A549 (cell line): ENCODE measurements around the gene PCGF3. TPM values are rescaled to one million over a fixed set of nuclear protein-coding genes. Genes with fewer than 3 reads are reported as not detected.
"Not testable (repeated sequence)": the region's sequence is repeated elsewhere in the genome, so short reads cannot be mapped to it uniquely, and the experiment has no call there.

Experiments
- ATAC-seq, 2 experiments: fragments of 200-7000 bp in 1 of 2; fragments of >200 bp in 1 of 2; cut with Nextera tagmentation in 1 of 2; cut with Tn5 transposase in 1 of 2; 3 replicates each; pipeline versions ENCODE4 v1.8.0 to v1.9.1; 2018 to 2020; ENCODE audit warnings: mild to moderate bottlenecking in 1 of 2, moderate library complexity in 1 of 2
- CTCF ChIA-PET: fragments of 300-600 bp; sonication (Branson Sonifier 250); formaldehyde crosslinking; extraction: SDS; loops from one replicate; lab custom pipeline; 2021; ENCODE audit warnings: antibody characterized with exemption, inconsistent platforms; lab: Yijun Ruan, JAX
- POLR2A ChIA-PET: fragments of 350-600 bp; formaldehyde crosslinking; extraction: SDS; loops from one replicate; lab custom pipeline; 2021; ENCODE audit warnings: antibody characterized with exemption, inconsistent platforms; lab: Yijun Ruan, JAX
- DNase-seq, 2 experiments: peaks; one replicate each; pipeline versions ENCODE4 v3.0.0 to v3.0.0-alpha.2; 2011 to 2016; ENCODE audit warnings: low read depth in 1 of 2, low spot score in 1 of 2
- FAIRE-seq: peaks from 2 replicates; lab custom pipeline; 2011; peaks lifted over from hg19 to GRCh38; lab: Jason Lieb, UNC
- H3K27ac ChIP-seq, 2 experiments: fragments of >200 bp; sonication (Bioruptor Twin); formaldehyde crosslinking; 3 replicates each; pipeline ENCODE4 v1.5.1; 2016 to 2017
- H3K4me1 ChIP-seq: fragments of >200 bp; sonication (Bioruptor Twin); formaldehyde crosslinking; 3 replicates; pipeline ENCODE4 v1.6.1; 2016
- H3K4me2 ChIP-seq: fragments of >200 bp; sonication (Bioruptor Twin); formaldehyde crosslinking; 3 replicates; pipeline ENCODE4 v1.6.1; 2016
- H3K4me3 ChIP-seq: fragments of >200 bp; sonication (Bioruptor Twin); formaldehyde crosslinking; 3 replicates; pipeline ENCODE4 v1.5.1; 2016
- H3K9me3 ChIP-seq: fragments of >200 bp; sonication (Bioruptor Twin); formaldehyde crosslinking; 3 replicates; pipeline ENCODE4 v1.6.1; 2016
- CHD2 ChIP-seq: fragments of 150-350 bp; IDR thresholded peaks from 2 replicates; pipeline ENCODE4 v1.6.1; 2014; ENCODE audit warnings: low read length; ENCODE audit not compliant: partially characterized antibody
- CHD4 ChIP-seq: fragments of 200-600 bp; sonication (generic); IDR thresholded peaks from 2 replicates; pipeline ENCODE4 v1.6.1; 2016; ENCODE audit warnings: antibody characterized with exemption, mild to moderate bottlenecking, borderline replicate concordance
- EHF ChIP-seq: fragments of 250-450 bp; sonication (Bioruptor Pico); IDR thresholded peaks from 2 replicates; pipeline ENCODE4 v1.5.0; 2020; ENCODE audit warnings: mild to moderate bottlenecking
- ELK1 ChIP-seq: fragments of 150-350 bp; IDR thresholded peaks from 2 replicates; pipeline ENCODE4 v1.6.1; 2014; ENCODE audit warnings: low read depth, mild to moderate bottlenecking, low read length
- EP300 ChIP-seq, 2 experiments: fragments of >200 bp; sonication (Bioruptor Twin); formaldehyde crosslinking; IDR thresholded peaks; 2 replicates in 1 of 2; 3 replicates in 1 of 2; pipeline ENCODE4 v1.6.1; 2016 to 2017
- JUN ChIP-seq, 2 experiments: fragments of >200 bp; sonication (Bioruptor Twin); formaldehyde crosslinking; IDR thresholded peaks; 2 replicates in 1 of 2; 3 replicates in 1 of 2; pipeline ENCODE4 v1.6.1; 2016 to 2017
- KDM5A ChIP-seq: fragments of 200-600 bp; sonication (generic); IDR thresholded peaks from 2 replicates; pipeline ENCODE4 v1.6.1; 2016; ENCODE audit warnings: antibody characterized with exemption, mild to moderate bottlenecking
- MAFK ChIP-seq: fragments of 450-650 bp; IDR thresholded peaks from 2 replicates; pipeline ENCODE4 v1.6.1; 2014; ENCODE audit not compliant: partially characterized antibody
- MAX ChIP-seq: IDR thresholded peaks from 2 replicates; pipeline ENCODE4 v1.6.1; 2012
- MAZ ChIP-seq: fragments of 150-350 bp; IDR thresholded peaks from 2 replicates; pipeline ENCODE4 v1.6.1; 2014; ENCODE audit warnings: antibody characterized with exemption, low read depth, low read length, borderline replicate concordance
- NFE2L2 ChIP-seq: fragments of 150-350 bp; conservative IDR thresholded peaks from 2 replicates; pipeline ENCODE4 v1.6.1; 2014; ENCODE audit warnings: low read length
- NR3C1 ChIP-seq: fragments of >200 bp; sonication (Bioruptor Twin); formaldehyde crosslinking; IDR thresholded peaks from 3 replicates; pipeline ENCODE4 v1.6.1; 2017
- PBX3 ChIP-seq: IDR thresholded peaks from 2 replicates; pipeline ENCODE4 v1.6.1; 2012
- RAD21 ChIP-seq, 2 experiments: fragments of >200 bp in 1 of 2; sonication (Bioruptor Twin) in 1 of 2; formaldehyde crosslinking in 1 of 2; IDR thresholded peaks in 1 of 2; conservative IDR thresholded peaks in 1 of 2; 2 replicates in 1 of 2; 3 replicates in 1 of 2; pipeline ENCODE4 v1.6.1; 2012 to 2018; ENCODE audit warnings: inconsistent platforms in 1 of 2
- RARB ChIP-seq: fragments of 250-450 bp; sonication (Bioruptor Pico); IDR thresholded peaks from 2 replicates; pipeline ENCODE4 v1.8.0; 2021; ENCODE audit warnings: mild to moderate bottlenecking, moderate library complexity
- RFX5 ChIP-seq: fragments of 450-650 bp; IDR thresholded peaks from 2 replicates; pipeline ENCODE4 v1.7.1; 2014; ENCODE audit warnings: antibody characterized with exemption, mild to moderate bottlenecking, moderate library complexity
- SMC3 ChIP-seq: fragments of >200 bp; sonication (Bioruptor Twin); formaldehyde crosslinking; IDR thresholded peaks from 3 replicates; pipeline ENCODE4 v1.6.1; 2018; ENCODE audit warnings: inconsistent platforms
- SREBF2 ChIP-seq: fragments of 450-650 bp; IDR thresholded peaks from 2 replicates; pipeline ENCODE4 v1.6.1; 2014; ENCODE audit warnings: mild to moderate bottlenecking, moderate library complexity
- ZSCAN20 ChIP-seq: fragments of 250-450 bp; sonication (Bioruptor Pico); IDR thresholded peaks from 2 replicates; pipeline ENCODE4 v1.8.0; 2022; ENCODE audit warnings: mild to moderate bottlenecking, moderate library complexity
- WGBS: methylation state at CpG from one replicate; pipeline ENCODE4 v1.1.6; 2017; ENCODE audit errors: missing lambda C conversion rate; 5-methylcytosine and 5-hydroxymethylcytosine counted together
- polyA plus RNA-seq, 4 experiments: library from polyadenylated mRNA; depleted of rRNA in 3 of 4; stranded (reverse); fragments of >200 nt; fragmentation: RNase III in 1 of 4; extraction: RNeasy Plus Mini Kit Qiagen cat#74134 plus additional on column Dnase treatment in 1 of 4; gene quantifications; 2 replicates in 3 of 4; 3 replicates in 1 of 4; pipeline ENCODE4 v1.2.3, GENCODE V29; 2011 to 2017
- TF ChIP-seq, protein P1 (sequence below): fragments of 450-650 bp; IDR thresholded peaks from 2 replicates; pipeline ENCODE4 v1.6.1; 2014; ENCODE audit warnings: antibody characterized with exemption

PCGF3 gene
- polyA plus RNA-seq, 2 of the 4 experiments (the other 2 are of a cell fraction): 15.9 to 21.0 TPM

- WGBS: 81% methylated on average over 7 of the region's 8 CpGs
- no peak for TF ChIP-seq PBX3
- TF ChIP-seq, protein P1, sequence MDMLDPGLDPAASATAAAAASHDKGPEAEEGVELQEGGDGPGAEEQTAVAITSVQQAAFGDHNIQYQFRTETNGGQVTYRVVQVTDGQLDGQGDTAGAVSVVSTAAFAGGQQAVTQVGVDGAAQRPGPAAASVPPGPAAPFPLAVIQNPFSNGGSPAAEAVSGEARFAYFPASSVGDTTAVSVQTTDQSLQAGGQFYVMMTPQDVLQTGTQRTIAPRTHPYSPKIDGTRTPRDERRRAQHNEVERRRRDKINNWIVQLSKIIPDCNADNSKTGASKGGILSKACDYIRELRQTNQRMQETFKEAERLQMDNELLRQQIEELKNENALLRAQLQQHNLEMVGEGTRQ: no peak
- TF ChIP-seq ZSCAN20: no peak
- TF ChIP-seq JUN (IDR thresholded peaks at IDR 0.05): no peak
- no peak for TF ChIP-seq EP300 (IDR thresholded peaks at IDR 0.05)
- no peaks in the 10 kb centered on the region for H3K9me3 ChIP-seq
- POLR2A ChIA-PET: no interaction called here
- H3K4me3 ChIP-seq: no peak overlapping the region
- CTCF ChIA-PET: no interaction called here
- ATAC-seq (no peak), DNase-seq (no peak), FAIRE-seq (no peak)
- no peak overlapping the region for H3K27ac ChIP-seq
- no peak overlapping the region for H3K4me2 ChIP-seq
- no peaks in the 10 kb centered on the region for H3K4me1 ChIP-seq
Observed at GRCh38 chr4:735583-735982, 30.0 kb downstream of the PCGF3 start.

GRCh38 chr4:736561-736960 lies 30.9 kb downstream of the PCGF3 start:
- H3K9me3 ChIP-seq, CTCF ChIA-PET, H3K4me3 ChIP-seq, DNase-seq, FAIRE-seq, POLR2A ChIA-PET, H3K27ac ChIP-seq, H3K4me2 ChIP-seq, ATAC-seq, H3K4me1 ChIP-seq: not testable (repeated sequence)
- WGBS: no CpG with 5 or more reads among the region's 34 CpGs

DNA sequence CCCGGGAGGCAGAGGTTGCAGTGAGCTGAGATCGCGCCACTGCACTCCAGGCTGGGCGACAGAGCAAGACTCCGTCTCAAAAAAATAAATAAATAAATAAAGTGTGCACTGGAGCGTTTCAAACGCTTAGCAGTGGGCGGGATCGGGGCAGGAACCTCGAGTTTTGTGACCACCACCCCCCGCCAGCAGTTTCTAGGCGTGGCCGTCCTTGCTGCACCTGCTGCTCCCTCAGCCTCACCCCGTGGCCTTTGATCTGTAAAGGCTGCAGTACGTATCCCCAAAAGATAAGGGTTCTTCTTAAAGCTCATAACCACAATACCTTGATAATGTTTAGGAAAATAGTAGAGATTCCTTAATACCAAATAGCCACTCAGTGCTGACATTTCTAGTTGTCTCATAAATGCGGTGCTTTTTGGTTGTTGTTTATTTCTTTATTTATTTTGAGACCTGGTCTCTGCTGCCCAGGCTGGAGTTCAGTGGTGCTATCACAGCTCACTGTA lies 33.2 kb downstream of the PCGF3 start:
- WGBS: 93% methylated on average over 16 of the region's 16 CpGs
- H3K4me2 ChIP-seq: no peak overlapping the region
- H3K27ac ChIP-seq: no peak overlapping the region
- no peaks in the 10 kb centered on the region for H3K9me3 ChIP-seq
- DNase-seq (no peak), FAIRE-seq (no peak), ATAC-seq (no peak)
- no peak for TF ChIP-seq MAFK
- no peak for TF ChIP-seq ELK1
- no peak for TF ChIP-seq NR3C1
- TF ChIP-seq RAD21 (conservative IDR thresholded peaks at IDR 0.05 in 1 of 2, IDR thresholded peaks at IDR 0.05 in 1 of 2): no peak
- no peak for TF ChIP-seq RFX5
- TF ChIP-seq CHD2: no peak
- TF ChIP-seq PBX3: no peak
- TF ChIP-seq EHF: no peak
- TF ChIP-seq NFE2L2: no peak
- no peak for TF ChIP-seq CHD4
- TF ChIP-seq MAZ: no peak
- no peak for TF ChIP-seq SREBF2
- TF ChIP-seq KDM5A: no peak
- TF ChIP-seq RARB (CRISPR knock-in tag): no peak
- TF ChIP-seq MAX: no peak
- no peak for TF ChIP-seq SMC3
- ChIA-PET CTCF (no interaction called here), POLR2A (no interaction called here)
- H3K4me3 ChIP-seq: no peak overlapping the region
- H3K4me1 ChIP-seq: no peaks in the 10 kb centered on the region
